Erythroblast (primary cell): ENCODE results near the gene EXT2.
A peak's percentile ranks its signal among the peaks of the same experiment; 100 is the strongest.

Source experiments
- DNase-seq, 2 experiments: peaks; one replicate each; lab custom pipeline; 2025; lab: John Stamatoyannopoulos, UW
- GATA1 ChIP-seq: IDR thresholded peaks from 2 replicates; pipeline ENCODE4 v1.6.1; 2011; ENCODE audit warnings: low read depth, mild to moderate bottlenecking, control low read depth, low read length, moderate library complexity
- POLR2A ChIP-seq: IDR thresholded peaks from 2 replicates; pipeline ENCODE4 v1.6.1; 2011; ENCODE audit warnings: mild to moderate bottlenecking, low read length

Gene EXT2

GRCh38 chr11:44261800-44262591, 166.5 kb downstream of the EXT2 start:
- TF ChIP-seq POLR2A (no peak), GATA1 (no peak)
- DNase-seq: no peak

DNA sequence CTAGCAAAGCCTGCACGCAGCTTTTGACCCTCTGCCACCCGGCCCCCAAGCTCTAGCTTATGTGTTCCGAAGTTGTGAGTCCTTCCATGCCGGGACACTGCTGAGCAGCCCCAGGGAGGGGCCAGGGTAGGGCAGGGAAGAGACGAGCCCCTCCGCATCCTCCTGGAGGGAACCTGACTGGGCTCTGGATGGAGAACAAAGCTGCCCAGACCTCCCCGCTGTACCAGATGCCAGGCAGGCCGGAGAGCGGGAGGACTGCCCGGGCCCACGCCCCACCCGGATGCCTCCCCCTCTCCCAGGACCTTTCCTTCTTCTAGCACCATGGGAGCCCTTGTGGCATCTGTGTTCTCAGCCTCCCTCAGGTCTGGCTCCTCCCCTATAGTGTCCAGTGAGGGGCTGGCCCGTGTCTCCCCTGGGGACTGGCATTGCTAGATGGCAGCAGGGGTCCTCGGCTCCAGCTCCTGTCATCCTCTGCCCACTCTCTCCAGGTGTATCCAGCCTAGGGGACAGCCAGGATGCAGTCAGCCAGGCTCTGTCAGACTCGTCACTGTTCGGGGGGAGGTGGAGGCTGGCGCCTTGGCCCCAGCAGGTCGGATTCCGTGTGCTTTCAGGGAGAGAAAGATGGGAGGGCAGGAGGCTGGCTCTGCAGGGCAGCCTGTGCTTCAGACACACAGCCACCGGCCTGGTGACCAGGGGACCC, 168.4 kb downstream of the EXT2 start:
- no peak for DNase-seq
- TF ChIP-seq GATA1 (no peak), POLR2A (no peak)

DNA sequence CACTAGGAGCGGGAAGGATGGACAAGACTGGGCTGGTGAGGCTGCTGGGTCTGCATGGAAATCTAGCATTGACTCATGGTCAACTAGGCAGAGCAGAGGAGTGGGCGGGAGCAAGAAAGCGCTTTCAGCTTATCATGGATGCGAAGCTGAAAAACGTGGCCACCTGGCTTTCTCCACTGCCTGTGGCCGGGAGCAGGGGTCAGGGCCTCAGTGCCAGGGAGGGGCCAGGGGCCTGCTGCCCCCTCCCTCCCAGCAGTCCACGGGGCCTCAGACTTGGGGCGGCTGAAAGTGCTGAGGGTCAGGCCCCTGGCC, 168.9 kb downstream of the EXT2 start:
- no peak for DNase-seq
- TF ChIP-seq POLR2A: no peak
- TF ChIP-seq GATA1: no peak

DNA sequence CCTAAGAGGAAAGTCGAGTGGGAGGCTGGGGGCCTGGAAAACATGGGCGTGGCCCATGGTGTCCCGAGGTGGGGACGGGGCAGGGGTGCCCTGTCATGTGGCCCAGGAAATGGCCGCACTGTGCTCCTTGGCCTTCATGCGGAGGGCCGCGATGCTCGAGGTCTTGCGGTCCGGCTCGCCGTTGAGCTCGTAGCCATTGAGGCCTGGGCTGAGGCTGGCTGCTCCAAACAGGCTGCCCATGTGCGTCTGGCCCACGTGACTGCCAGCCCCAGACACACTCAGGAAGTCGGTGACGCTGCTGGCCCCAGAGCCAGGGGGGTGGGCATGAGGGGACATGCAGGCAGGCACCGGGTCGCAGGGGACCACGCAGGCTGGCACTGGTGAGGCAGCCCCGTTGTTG, 169.3 kb downstream of the EXT2 start:
- TF ChIP-seq GATA1: no peak
- TF ChIP-seq POLR2A: no peak

DNA sequence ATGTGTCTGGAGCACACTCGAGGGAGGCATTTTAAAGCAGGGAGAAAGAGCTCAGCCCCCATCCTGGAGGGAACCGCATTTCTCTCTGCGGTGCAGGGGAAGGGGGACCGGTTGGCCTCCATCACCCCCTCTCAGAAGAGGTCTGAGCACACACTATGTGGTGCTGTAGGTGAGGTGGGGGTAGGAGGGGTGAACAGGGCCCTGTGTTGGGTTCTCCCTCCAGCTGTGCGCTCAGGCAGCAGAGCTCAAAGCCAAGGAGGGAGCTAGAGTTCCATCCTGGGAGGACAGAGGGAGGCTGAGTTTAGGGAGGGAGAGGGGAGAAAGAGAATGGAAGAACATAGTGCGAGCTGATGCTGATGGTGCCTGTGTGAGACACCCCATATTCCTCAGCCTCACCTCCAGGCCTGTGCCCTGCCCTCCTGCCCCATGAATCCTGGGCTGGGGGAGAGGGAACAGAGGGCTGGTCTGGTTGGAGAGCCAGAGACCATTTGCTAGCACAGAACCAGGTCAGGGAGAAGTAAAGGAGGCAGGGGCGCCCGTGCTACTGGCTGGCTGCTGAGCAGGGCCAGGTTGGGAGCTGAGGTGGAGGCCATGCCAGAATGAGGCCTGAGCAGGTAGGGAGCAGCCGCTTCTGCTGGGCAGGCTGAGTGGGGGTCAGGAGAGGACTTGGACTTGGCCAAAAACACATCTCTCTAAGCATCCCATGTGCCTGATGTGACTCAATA, 170.7 kb downstream of the EXT2 start:
- TF ChIP-seq POLR2A (no peak), GATA1 (no peak)
- DNase-seq: no peak

More for the DNA sequence above, 169.3 kb downstream of the EXT2 start:
- DNase-seq: no peak

GRCh38 chr11:44267006-44267749, 171.7 kb downstream of the EXT2 start:
- no peak for DNase-seq
- TF ChIP-seq POLR2A (no peak), GATA1 (no peak)

DNA sequence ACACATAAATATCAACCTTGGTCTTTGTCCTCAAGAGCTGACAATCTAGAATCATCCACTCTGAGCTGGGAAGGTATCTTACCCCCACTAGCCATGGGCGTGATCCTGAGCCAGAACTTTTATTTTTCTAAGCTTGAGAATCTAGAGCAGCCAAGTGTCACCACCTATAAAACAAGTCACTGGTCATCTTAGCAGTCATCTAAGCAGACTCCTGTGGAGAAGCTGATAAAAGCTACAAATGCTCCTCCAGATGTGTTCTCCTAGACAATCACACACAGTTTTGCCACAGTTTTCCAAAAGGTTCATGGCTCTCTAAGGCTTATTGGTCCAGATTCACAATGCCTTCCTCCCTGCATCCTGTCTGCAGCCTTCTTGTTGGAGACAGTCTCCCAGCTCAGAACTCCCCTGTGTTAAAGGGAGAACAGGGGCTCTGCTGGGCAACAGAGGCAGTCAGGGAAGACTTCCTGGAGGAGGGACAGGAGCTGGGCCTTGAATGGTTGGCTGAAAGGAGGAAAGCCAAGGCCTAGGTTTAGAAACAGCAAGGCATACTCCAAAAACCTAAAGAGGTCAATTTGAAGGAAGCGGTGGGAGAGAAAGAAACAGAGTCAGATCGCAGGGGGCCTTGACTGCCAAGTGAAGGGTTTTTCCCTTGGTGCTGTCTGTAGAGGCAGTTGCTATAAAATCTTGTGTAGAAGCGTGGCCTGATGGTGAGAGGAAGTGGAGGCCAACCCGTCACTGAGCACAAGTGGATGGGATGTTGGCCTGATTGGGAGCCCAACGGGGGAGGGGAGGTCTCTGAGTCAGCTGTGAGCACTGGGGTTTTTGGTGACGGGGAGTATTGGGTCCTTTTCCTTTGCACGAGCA, 172.5 kb downstream of the EXT2 start:
- DNase-seq: no peak
- TF ChIP-seq POLR2A: no peak
- no peak for TF ChIP-seq GATA1

DNA sequence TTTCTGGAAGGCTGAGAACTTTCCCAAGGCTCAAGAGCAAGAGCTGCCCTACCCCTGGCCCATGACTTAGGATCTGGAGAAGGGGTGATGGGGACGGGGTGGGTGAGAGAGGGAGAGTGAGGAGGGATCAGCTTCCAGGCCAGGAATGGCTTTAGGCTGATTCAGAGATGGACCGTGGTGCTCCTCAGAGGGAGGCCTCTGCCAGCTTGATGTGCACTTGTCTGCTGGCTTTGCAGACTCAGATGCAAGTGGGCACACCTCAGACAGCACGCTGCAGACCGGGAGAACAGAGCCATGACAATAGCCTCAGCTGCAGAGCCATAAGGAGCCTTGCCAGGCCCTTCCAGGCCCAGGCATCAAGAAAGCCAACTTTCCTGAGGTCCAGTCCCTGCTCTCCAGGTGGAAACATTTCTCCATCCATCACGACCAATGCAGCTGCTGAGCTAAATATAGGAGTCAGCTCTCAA, 173.2 kb downstream of the EXT2 start:
- DNase-seq: no peak
- TF ChIP-seq POLR2A: no peak
- no peak for TF ChIP-seq GATA1

DNA sequence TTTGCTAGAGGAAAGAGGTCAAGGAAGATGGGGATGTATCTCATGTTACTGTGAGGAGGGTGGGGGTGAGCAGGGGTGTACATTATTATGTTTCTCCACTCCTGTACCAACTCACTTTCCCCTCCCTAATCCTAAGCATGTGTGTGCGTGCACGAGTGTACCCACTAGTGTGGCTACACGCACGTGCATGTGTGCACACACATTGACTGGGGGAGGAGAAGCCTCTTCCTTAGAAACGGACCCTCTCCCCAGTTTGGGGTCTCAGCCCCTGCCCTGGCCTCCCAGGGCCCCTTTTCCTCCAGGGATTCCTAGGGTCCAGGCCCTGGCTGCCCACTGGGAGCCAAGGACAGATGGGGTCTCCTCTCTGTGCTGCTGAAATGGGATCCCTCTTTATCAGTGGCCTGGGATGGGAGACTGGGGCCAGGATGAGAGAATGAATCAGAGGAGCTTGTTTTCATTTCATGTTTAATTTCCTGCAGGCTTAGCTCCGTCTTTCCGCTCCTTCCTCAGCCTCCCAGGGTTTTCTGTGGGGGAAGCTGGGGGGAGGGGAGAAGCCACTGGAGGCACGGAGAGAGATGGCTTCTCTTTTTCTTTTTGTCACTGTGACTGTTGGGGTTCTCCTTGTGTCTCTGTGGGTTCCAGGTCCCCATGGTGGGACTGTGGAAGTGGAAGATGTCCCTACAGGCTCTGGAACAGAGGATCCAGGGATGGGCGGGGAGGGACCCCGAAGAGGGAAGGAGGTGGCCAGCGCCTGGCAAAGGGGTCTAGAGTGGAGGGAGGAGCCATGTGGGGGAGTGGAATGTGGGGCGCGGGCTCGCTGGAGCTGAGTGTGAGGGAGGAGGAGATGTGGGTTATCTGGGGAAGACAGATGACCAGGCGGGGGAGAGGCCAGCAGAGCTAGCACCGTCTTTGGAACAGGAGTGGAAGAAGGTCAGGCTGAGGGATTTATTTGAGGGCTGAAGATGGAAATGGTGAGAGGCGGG, 174.2 kb downstream of the EXT2 start:
- DNase-seq: peak; percentile 27 to 60
- no peak for TF ChIP-seq POLR2A
- TF ChIP-seq GATA1: no peak

- peak in 1 of 2 experiments; percentile 41 for DNase-seq
- TF ChIP-seq GATA1 (no peak), POLR2A (no peak)
These were observed 175.2 kb downstream of the EXT2 start for GRCh38 chr11:44270403-44271273.

DNA sequence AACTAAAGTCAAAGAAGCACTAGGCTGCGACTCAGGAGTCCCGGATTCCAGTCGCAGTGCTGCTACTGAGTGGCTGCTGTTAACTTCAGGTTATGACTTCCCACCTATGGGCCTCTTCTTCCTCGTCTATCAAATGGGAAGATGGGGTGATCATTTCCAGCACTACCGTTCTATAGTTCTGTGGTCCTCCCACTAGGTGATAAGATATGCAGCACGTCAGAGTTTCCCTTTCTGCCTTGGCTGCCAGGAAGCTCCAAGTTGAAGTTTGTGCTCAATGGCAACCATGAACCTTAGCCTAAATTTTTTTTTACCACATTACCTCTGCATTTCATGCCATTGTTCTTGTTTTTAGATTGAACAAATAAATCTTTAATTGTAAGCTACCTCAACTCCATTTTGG, 175.8 kb downstream of the EXT2 start:
- no peak for TF ChIP-seq GATA1
- TF ChIP-seq POLR2A: no peak
- DNase-seq: no peak
